ENCODE measurements around the gene S100Z.

DNA sequence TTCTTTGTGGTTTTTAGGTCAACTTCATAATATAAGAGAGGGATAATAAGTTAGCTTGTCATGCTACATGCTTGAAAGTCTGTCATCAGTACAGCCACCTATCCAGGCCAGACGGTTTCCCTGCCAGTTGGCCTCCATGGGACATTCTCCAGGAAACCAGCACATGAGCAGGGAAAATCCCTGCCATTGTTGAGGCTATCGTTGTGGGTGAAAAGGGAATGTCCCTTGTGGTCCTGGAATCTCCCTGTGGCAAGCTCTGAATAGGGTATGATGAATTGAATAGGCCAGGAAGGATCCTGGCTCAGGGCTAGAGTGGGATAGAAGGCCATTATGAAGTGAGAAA, 18.7 kb upstream of the S100Z start:
- no peak for TF ChIP-seq ZNF704 (tag by site-specific recombination; IDR thresholded peaks at IDR 0.05)
- TF ChIP-seq, protein P1, sequence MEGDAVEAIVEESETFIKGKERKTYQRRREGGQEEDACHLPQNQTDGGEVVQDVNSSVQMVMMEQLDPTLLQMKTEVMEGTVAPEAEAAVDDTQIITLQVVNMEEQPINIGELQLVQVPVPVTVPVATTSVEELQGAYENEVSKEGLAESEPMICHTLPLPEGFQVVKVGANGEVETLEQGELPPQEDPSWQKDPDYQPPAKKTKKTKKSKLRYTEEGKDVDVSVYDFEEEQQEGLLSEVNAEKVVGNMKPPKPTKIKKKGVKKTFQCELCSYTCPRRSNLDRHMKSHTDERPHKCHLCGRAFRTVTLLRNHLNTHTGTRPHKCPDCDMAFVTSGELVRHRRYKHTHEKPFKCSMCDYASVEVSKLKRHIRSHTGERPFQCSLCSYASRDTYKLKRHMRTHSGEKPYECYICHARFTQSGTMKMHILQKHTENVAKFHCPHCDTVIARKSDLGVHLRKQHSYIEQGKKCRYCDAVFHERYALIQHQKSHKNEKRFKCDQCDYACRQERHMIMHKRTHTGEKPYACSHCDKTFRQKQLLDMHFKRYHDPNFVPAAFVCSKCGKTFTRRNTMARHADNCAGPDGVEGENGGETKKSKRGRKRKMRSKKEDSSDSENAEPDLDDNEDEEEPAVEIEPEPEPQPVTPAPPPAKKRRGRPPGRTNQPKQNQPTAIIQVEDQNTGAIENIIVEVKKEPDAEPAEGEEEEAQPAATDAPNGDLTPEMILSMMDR (tag by site-specific recombination; IDR thresholded peaks at IDR 0.05): no peak
- TF ChIP-seq SETDB1 (IDR thresholded peaks at IDR 0.05; ENCODE audit: insufficient read length, low read length): no peak
- no peak for TF ChIP-seq PATZ1 (tag by site-specific recombination; IDR thresholded peaks at IDR 0.05)
